ENCODE results near the gene MTHFD1L.

Gene MTHFD1L

DNA sequence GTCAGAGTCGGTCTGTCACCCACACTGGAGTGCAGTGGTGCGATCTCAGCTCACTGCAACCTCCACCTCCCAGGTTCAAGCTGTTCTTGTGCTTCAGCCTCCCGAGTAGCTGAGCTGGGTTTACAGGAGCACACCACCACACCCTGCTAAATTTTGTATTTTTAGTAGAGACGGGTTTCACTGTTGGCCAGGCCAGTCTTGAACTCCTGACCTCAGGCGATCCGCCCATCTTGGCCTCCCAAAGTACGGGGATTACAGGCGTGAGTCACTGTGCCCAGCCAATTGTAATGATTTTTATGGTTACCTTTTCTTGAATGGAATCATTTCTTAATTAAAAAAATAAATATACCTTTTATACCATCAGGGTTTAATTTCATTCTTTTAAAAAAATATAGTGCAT is 105.7 kb downstream of the MTHFD1L start:
- Histone ChIP-seq H3K36me3 (ENCODE audit: insufficient read depth) (no peaks in the 10 kb centered on the region), H3K4me3 (IDR thresholded peaks at IDR 0.05; ENCODE audit: insufficient read depth, low read depth, low read length) (no peak overlapping the region), H3K9ac (no peak overlapping the region), H3K27ac (no peak overlapping the region), H2AFZ (ENCODE audit: low read depth) (no peak overlapping the region), H3K79me2 (ENCODE audit: insufficient read depth, low read depth) (no peaks in the 10 kb centered on the region), H3K27me3 (ENCODE audit: insufficient read depth, low read depth) (no peaks in the 10 kb centered on the region), H3K4me2 (no peak overlapping the region), H4K20me1 (ENCODE audit: insufficient read depth) (no peaks in the 10 kb centered on the region), H3K4me1 (ENCODE audit: low read depth, poor library complexity, severe bottlenecking) (no peaks in the 10 kb centered on the region)
- TF ChIP-seq, protein P1, sequence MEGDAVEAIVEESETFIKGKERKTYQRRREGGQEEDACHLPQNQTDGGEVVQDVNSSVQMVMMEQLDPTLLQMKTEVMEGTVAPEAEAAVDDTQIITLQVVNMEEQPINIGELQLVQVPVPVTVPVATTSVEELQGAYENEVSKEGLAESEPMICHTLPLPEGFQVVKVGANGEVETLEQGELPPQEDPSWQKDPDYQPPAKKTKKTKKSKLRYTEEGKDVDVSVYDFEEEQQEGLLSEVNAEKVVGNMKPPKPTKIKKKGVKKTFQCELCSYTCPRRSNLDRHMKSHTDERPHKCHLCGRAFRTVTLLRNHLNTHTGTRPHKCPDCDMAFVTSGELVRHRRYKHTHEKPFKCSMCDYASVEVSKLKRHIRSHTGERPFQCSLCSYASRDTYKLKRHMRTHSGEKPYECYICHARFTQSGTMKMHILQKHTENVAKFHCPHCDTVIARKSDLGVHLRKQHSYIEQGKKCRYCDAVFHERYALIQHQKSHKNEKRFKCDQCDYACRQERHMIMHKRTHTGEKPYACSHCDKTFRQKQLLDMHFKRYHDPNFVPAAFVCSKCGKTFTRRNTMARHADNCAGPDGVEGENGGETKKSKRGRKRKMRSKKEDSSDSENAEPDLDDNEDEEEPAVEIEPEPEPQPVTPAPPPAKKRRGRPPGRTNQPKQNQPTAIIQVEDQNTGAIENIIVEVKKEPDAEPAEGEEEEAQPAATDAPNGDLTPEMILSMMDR (conservative IDR thresholded peaks at IDR 0.05; ENCODE audit: low read depth, low read length): no peak

- Histone ChIP-seq H3K4me1 (ENCODE audit: low read depth, poor library complexity, severe bottlenecking) (no peaks in the 10 kb centered on the region), H3K9ac (no peak overlapping the region), H3K4me3 (IDR thresholded peaks at IDR 0.05; ENCODE audit: insufficient read depth, low read depth, low read length) (no peak overlapping the region), H4K20me1 (ENCODE audit: insufficient read depth) (no peaks in the 10 kb centered on the region), H3K4me2 (no peak overlapping the region), H3K79me2 (ENCODE audit: insufficient read depth, low read depth) (no peaks in the 10 kb centered on the region), H3K36me3 (ENCODE audit: insufficient read depth) (no peaks in the 10 kb centered on the region), H3K27ac (no peak overlapping the region), H3K27me3 (ENCODE audit: insufficient read depth, low read depth) (no peaks in the 10 kb centered on the region), H2AFZ (ENCODE audit: low read depth) (no peak overlapping the region)
- TF ChIP-seq, protein P1 (conservative IDR thresholded peaks at IDR 0.05; ENCODE audit: low read depth, low read length): no peak
Observed at GRCh38 chr6:150975136-150975535, 109.6 kb downstream of the MTHFD1L start.

- Histone ChIP-seq H3K9ac (no peak overlapping the region), H3K79me2 (ENCODE audit: insufficient read depth, low read depth) (no peaks in the 10 kb centered on the region), H3K4me2 (no peak overlapping the region), H3K4me3 (IDR thresholded peaks at IDR 0.05; ENCODE audit: insufficient read depth, low read depth, low read length) (no peak overlapping the region), H3K36me3 (ENCODE audit: insufficient read depth) (no peaks in the 10 kb centered on the region), H3K27me3 (ENCODE audit: insufficient read depth, low read depth) (no peaks in the 10 kb centered on the region), H4K20me1 (ENCODE audit: insufficient read depth) (no peaks in the 10 kb centered on the region), H3K27ac (no peak overlapping the region), H2AFZ (ENCODE audit: low read depth) (no peak overlapping the region), H3K4me1 (ENCODE audit: low read depth, poor library complexity, severe bottlenecking) (no peaks in the 10 kb centered on the region)
- TF ChIP-seq, protein P1 (conservative IDR thresholded peaks at IDR 0.05; ENCODE audit: low read depth, low read length): no peak
Observed at GRCh38 chr6:150977281-150977680, 111.8 kb downstream of the MTHFD1L start.

DNA sequence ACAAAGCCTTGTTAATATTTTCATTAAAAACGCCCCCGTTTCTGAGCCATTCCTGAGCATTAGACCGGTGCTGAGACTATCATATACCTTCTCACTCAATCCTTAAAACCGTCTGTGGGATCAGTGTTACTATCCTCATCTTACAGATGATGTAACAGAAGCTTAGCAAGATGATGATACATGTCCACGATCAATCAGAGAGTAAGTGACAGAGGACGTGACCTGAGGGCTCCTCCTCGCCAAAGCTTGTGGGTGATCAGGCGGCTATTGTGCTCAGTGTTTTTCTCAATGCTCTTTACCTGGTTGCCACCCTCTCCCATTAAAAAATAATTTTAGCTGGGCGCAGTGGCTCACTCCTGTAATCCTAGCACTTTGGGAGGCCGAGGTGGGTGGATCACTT is 113.1 kb downstream of the MTHFD1L start:
- H4K20me1 ChIP-seq (ENCODE audit: insufficient read depth): no peaks in the 10 kb centered on the region
- no peak overlapping the region for H3K4me2 ChIP-seq
- no peaks in the 10 kb centered on the region for H3K36me3 ChIP-seq (ENCODE audit: insufficient read depth)
- no peaks in the 10 kb centered on the region for H3K27me3 ChIP-seq (ENCODE audit: insufficient read depth, low read depth)
- no peaks in the 10 kb centered on the region for H3K79me2 ChIP-seq (ENCODE audit: insufficient read depth, low read depth)
- no peaks in the 10 kb centered on the region for H3K4me1 ChIP-seq (ENCODE audit: low read depth, poor library complexity, severe bottlenecking)
- TF ChIP-seq, protein P1 (conservative IDR thresholded peaks at IDR 0.05; ENCODE audit: low read depth, low read length): no peak
- H3K27ac ChIP-seq: no peak overlapping the region
- H3K4me3 ChIP-seq (IDR thresholded peaks at IDR 0.05; ENCODE audit: insufficient read depth, low read depth, low read length): no peak overlapping the region
- H2AFZ ChIP-seq (ENCODE audit: low read depth): no peak overlapping the region
- H3K9ac ChIP-seq: no peak overlapping the region

Data from KMS-11 (cell line).